ENCODE results near the gene BACH2.

BACH2 gene

GRCh38 chr6:90093558-90094073 lies 203.0 kb downstream of the BACH2 start:
- 100% methylated on average over 2 of the region's 3 CpGs for WGBS, 2 experiments (ENCODE audit: insufficient coverage in 2 of 2)

GRCh38 chr6:90090866-90091265 lies 205.8 kb downstream of the BACH2 start:
- no peak overlapping the region for H3K27ac ChIP-seq (ENCODE audit: low read depth, low read length, severe bottlenecking)

More at GRCh38 chr6:90093558-90094073, 203.0 kb downstream of the BACH2 start:
- H3K27ac ChIP-seq (ENCODE audit: low read depth, low read length, severe bottlenecking): no peak overlapping the region
- H3K4me3 ChIP-seq (ENCODE audit: extremely low read depth, insufficient read depth, low read length, poor library complexity, severe bottlenecking): no peak overlapping the region
- H3K36me3 ChIP-seq (ENCODE audit: control insufficient read depth, insufficient read depth, low read length): no peaks in the 10 kb centered on the region
- no peaks in the 10 kb centered on the region for H3K9me3 ChIP-seq (ENCODE audit: control insufficient read depth, low read length)
- peaks cover 7% of the 10 kb centered on the region for H3K4me1 ChIP-seq (ENCODE audit: control insufficient read depth, insufficient read depth, low read length, poor library complexity, severe bottlenecking)

GRCh38 chr6:90088009-90088408 lies 208.6 kb downstream of the BACH2 start:
- H3K27ac ChIP-seq (ENCODE audit: low read depth, low read length, severe bottlenecking): no peak overlapping the region

More at GRCh38 chr6:90090866-90091265, 205.8 kb downstream of the BACH2 start:
- Histone ChIP-seq H3K4me3 (ENCODE audit: extremely low read depth, insufficient read depth, low read length, poor library complexity, severe bottlenecking) (no peak overlapping the region), H3K36me3 (ENCODE audit: control insufficient read depth, insufficient read depth, low read length) (no peaks in the 10 kb centered on the region), H3K4me1 (ENCODE audit: control insufficient read depth, insufficient read depth, low read length, poor library complexity, severe bottlenecking) (no peaks in the 10 kb centered on the region), H3K9me3 (ENCODE audit: control insufficient read depth, low read length) (no peaks in the 10 kb centered on the region)
- 100% methylated on average over 1 of the region's 2 CpGs; no CpG with 5 or more reads in 1 of the 2 experiments for WGBS, 2 experiments (ENCODE audit: insufficient coverage in 2 of 2)

GRCh38 chr6:90087106-90087833 lies 209.4 kb downstream of the BACH2 start:
- no peak overlapping the region for H3K4me3 ChIP-seq (ENCODE audit: extremely low read depth, insufficient read depth, low read length, poor library complexity, severe bottlenecking)
- no peak overlapping the region for H3K27ac ChIP-seq (ENCODE audit: low read depth, low read length, severe bottlenecking)
- no peaks in the 10 kb centered on the region for H3K36me3 ChIP-seq (ENCODE audit: control insufficient read depth, insufficient read depth, low read length)
- no peaks in the 10 kb centered on the region for H3K4me1 ChIP-seq (ENCODE audit: control insufficient read depth, insufficient read depth, low read length, poor library complexity, severe bottlenecking)
- 86 to 100% methylated on average over 3 of the region's 5 CpGs for WGBS, 2 experiments (ENCODE audit: insufficient coverage in 2 of 2)
- no peaks in the 10 kb centered on the region for H3K9me3 ChIP-seq (ENCODE audit: control insufficient read depth, low read length)

More at GRCh38 chr6:90088009-90088408, 208.6 kb downstream of the BACH2 start:
- no peaks in the 10 kb centered on the region for H3K36me3 ChIP-seq (ENCODE audit: control insufficient read depth, insufficient read depth, low read length)
- H3K4me3 ChIP-seq (ENCODE audit: extremely low read depth, insufficient read depth, low read length, poor library complexity, severe bottlenecking): no peak overlapping the region
- H3K4me1 ChIP-seq (ENCODE audit: control insufficient read depth, insufficient read depth, low read length, poor library complexity, severe bottlenecking): no peaks in the 10 kb centered on the region
- no peaks in the 10 kb centered on the region for H3K9me3 ChIP-seq (ENCODE audit: control insufficient read depth, low read length)

- H3K27ac ChIP-seq (ENCODE audit: low read depth, low read length, severe bottlenecking): no peak overlapping the region
- H3K4me3 ChIP-seq (ENCODE audit: extremely low read depth, insufficient read depth, low read length, poor library complexity, severe bottlenecking): no peak overlapping the region
- no peaks in the 10 kb centered on the region for H3K36me3 ChIP-seq (ENCODE audit: control insufficient read depth, insufficient read depth, low read length)
- H3K4me1 ChIP-seq (ENCODE audit: control insufficient read depth, insufficient read depth, low read length, poor library complexity, severe bottlenecking): no peaks in the 10 kb centered on the region
- 74 to 80% methylated on average over 2 to 5 of the region's 7 CpGs for WGBS, 2 experiments (ENCODE audit: insufficient coverage in 2 of 2)
- no peaks in the 10 kb centered on the region for H3K9me3 ChIP-seq (ENCODE audit: control insufficient read depth, low read length)
Observed at GRCh38 chr6:90086517-90086916, 210.1 kb downstream of the BACH2 start.

GRCh38 chr6:90083891-90084290 lies 212.8 kb downstream of the BACH2 start:
- H3K27ac ChIP-seq (ENCODE audit: low read depth, low read length, severe bottlenecking): no peak overlapping the region

GRCh38 chr6:90082847-90083246 lies 213.8 kb downstream of the BACH2 start:
- Histone ChIP-seq H3K9me3 (ENCODE audit: control insufficient read depth, low read length) (no peaks in the 10 kb centered on the region), H3K4me1 (ENCODE audit: control insufficient read depth, insufficient read depth, low read length, poor library complexity, severe bottlenecking) (peaks cover 4% of the 10 kb centered on the region), H3K4me3 (ENCODE audit: extremely low read depth, insufficient read depth, low read length, poor library complexity, severe bottlenecking) (no peak overlapping the region), H3K27ac (ENCODE audit: low read depth, low read length, severe bottlenecking) (no peak overlapping the region), H3K36me3 (ENCODE audit: control insufficient read depth, insufficient read depth, low read length) (no peaks in the 10 kb centered on the region)
- 100% methylated on average over 1 to 2 of the region's 2 CpGs for WGBS, 2 experiments (ENCODE audit: insufficient coverage in 2 of 2)

More at GRCh38 chr6:90083891-90084290, 212.8 kb downstream of the BACH2 start:
- 74 to 87% methylated on average over 2 to 3 of the region's 4 CpGs for WGBS, 2 experiments (ENCODE audit: insufficient coverage in 2 of 2)
- Histone ChIP-seq H3K36me3 (ENCODE audit: control insufficient read depth, insufficient read depth, low read length) (no peaks in the 10 kb centered on the region), H3K4me1 (ENCODE audit: control insufficient read depth, insufficient read depth, low read length, poor library complexity, severe bottlenecking) (peaks cover 4% of the 10 kb centered on the region), H3K9me3 (ENCODE audit: control insufficient read depth, low read length) (no peaks in the 10 kb centered on the region), H3K4me3 (ENCODE audit: extremely low read depth, insufficient read depth, low read length, poor library complexity, severe bottlenecking) (no peak overlapping the region)

GRCh38 chr6:90080876-90081481 lies 215.7 kb downstream of the BACH2 start:
- H3K4me1 ChIP-seq (ENCODE audit: control insufficient read depth, insufficient read depth, low read length, poor library complexity, severe bottlenecking): peaks cover 4% of the 10 kb centered on the region
- WGBS, 2 experiments (ENCODE audit: insufficient coverage in 2 of 2): 89 to 96% methylated on average over 3 to 5 of the region's 9 CpGs
- no peak overlapping the region for H3K27ac ChIP-seq (ENCODE audit: low read depth, low read length, severe bottlenecking)
- H3K36me3 ChIP-seq (ENCODE audit: control insufficient read depth, insufficient read depth, low read length): no peaks in the 10 kb centered on the region
- no peaks in the 10 kb centered on the region for H3K9me3 ChIP-seq (ENCODE audit: control insufficient read depth, low read length)
- no peak overlapping the region for H3K4me3 ChIP-seq (ENCODE audit: extremely low read depth, insufficient read depth, low read length, poor library complexity, severe bottlenecking)

GRCh38 chr6:90079560-90080490 lies 216.8 kb downstream of the BACH2 start:
- H3K27ac ChIP-seq (ENCODE audit: low read depth, low read length, severe bottlenecking): no peak overlapping the region
- no peak overlapping the region for H3K4me3 ChIP-seq (ENCODE audit: extremely low read depth, insufficient read depth, low read length, poor library complexity, severe bottlenecking)
- H3K9me3 ChIP-seq (ENCODE audit: control insufficient read depth, low read length): no peaks in the 10 kb centered on the region
- 92 to 94% methylated on average over 4 to 6 of the region's 11 CpGs for WGBS, 2 experiments (ENCODE audit: insufficient coverage in 2 of 2)
- peaks cover 4% of the 10 kb centered on the region for H3K4me1 ChIP-seq (ENCODE audit: control insufficient read depth, insufficient read depth, low read length, poor library complexity, severe bottlenecking)
- H3K36me3 ChIP-seq (ENCODE audit: control insufficient read depth, insufficient read depth, low read length): no peaks in the 10 kb centered on the region

GRCh38 chr6:90078513-90079289 lies 217.9 kb downstream of the BACH2 start:
- Histone ChIP-seq H3K4me3 (ENCODE audit: extremely low read depth, insufficient read depth, low read length, poor library complexity, severe bottlenecking) (no peak overlapping the region), H3K4me1 (ENCODE audit: control insufficient read depth, insufficient read depth, low read length, poor library complexity, severe bottlenecking) (peaks cover 4% of the 10 kb centered on the region), H3K9me3 (ENCODE audit: control insufficient read depth, low read length) (no peaks in the 10 kb centered on the region), H3K36me3 (ENCODE audit: control insufficient read depth, insufficient read depth, low read length) (no peaks in the 10 kb centered on the region), H3K27ac (ENCODE audit: low read depth, low read length, severe bottlenecking) (no peak overlapping the region)
- 88 to 91% methylated on average over 10 of the region's 10 CpGs for WGBS, 2 experiments (ENCODE audit: insufficient coverage in 2 of 2)

All from mesodermal cell (in vitro differentiated cells).